Cardiac fibroblast (primary cell): ENCODE results near the gene SNTG2.

Source experiments
- DNase-seq, 2 donors: peaks; one replicate each; pipeline versions ENCODE4 v3.0.0 to v3.0.0-alpha.2; 2010; ENCODE audit warnings: low read depth in 2 of 2
- H3K4me3 ChIP-seq, 2 donors: replicated peaks in 1 of 2; 1 replicate in 1 of 2; 2 replicates in 1 of 2; pipeline ENCODE4 v1.5.1; 2011; ENCODE audit warnings: low read depth in 2 of 2, low read length in 2 of 2, mild to moderate bottlenecking in 2 of 2, moderate library complexity in 1 of 2
- CTCF ChIP-seq: IDR thresholded peaks from one replicate; pipeline ENCODE4 v1.5.1; 2011; ENCODE audit warnings: low read depth, mild to moderate bottlenecking, low read length, inconsistent platforms

SNTG2 gene

GRCh38 chr2:1259746-1260145 lies 309.1 kb downstream of the SNTG2 start:
- no peak for TF ChIP-seq CTCF
- no peak overlapping the region for H3K4me3 ChIP-seq
- DNase-seq = no peak

- TF ChIP-seq CTCF = no peak
- H3K4me3 ChIP-seq = no peak overlapping the region
- DNase-seq = no peak
Measured at GRCh38 chr2:1262609-1263008, 312.0 kb downstream of the SNTG2 start.

GRCh38 chr2:1265454-1265853 lies 314.8 kb downstream of the SNTG2 start:
- no peak for TF ChIP-seq CTCF
- H3K4me3 ChIP-seq = no peak overlapping the region
- DNase-seq = no peak

GRCh38 chr2:1266351-1266750 lies 315.7 kb downstream of the SNTG2 start:
- DNase-seq = no peak
- no peak for TF ChIP-seq CTCF
- H3K4me3 ChIP-seq = no peak overlapping the region

- DNase-seq = no peak
- no peak overlapping the region for H3K4me3 ChIP-seq
- TF ChIP-seq CTCF = no peak
Measured at GRCh38 chr2:1268034-1268433, 317.4 kb downstream of the SNTG2 start.

- H3K4me3 ChIP-seq = no peak overlapping the region
- TF ChIP-seq CTCF = no peak
- no peak for DNase-seq
Measured at GRCh38 chr2:1269812-1270211, 319.2 kb downstream of the SNTG2 start.

- H3K4me3 ChIP-seq = no peak overlapping the region
- TF ChIP-seq CTCF = no peak
- no peak for DNase-seq
Measured at GRCh38 chr2:1272835-1273234, 322.2 kb downstream of the SNTG2 start.
